ENCODE results near the gene GIMAP6.
"Not testable (repeated sequence)": the region's sequence is repeated elsewhere in the genome, so short reads cannot be mapped to it uniquely, and the experiment has no call there.

The GIMAP6 gene

DNA sequence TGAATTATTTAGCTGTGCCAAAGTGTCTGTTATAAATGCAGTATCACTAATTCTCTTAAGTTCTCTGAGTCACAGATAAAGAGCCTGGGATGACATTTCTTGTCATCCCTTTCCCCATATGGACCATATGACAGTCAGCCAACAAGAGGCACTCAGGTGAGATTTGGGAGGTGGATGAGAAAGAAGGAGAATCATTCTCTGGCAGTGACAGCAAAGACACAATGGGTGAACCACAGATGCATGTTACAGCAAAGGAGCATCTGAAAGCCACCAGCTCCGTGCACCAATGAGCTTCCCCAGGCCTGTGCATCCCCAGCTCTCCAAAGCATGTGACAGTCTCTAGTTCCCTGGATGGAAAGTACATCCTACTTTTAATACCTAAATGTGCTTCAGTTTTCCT is 10.8 kb downstream of the GIMAP6 start:
- Mint-ChIP-seq H3K9me3 (peaks cover 17% of the 10 kb centered on the region), H3K27ac (peak overlapping the region; percentile 93), H3K4me1 (ENCODE audit: low read depth) (peaks cover 62% of the 10 kb centered on the region), H3K4me3 (peak overlapping the region; percentile 59), H3K36me3 (ENCODE audit: low read depth) (peaks cover 47% of the 10 kb centered on the region), H3K27me3 (ENCODE audit: low read depth) (no peaks in the 10 kb centered on the region)

DNA sequence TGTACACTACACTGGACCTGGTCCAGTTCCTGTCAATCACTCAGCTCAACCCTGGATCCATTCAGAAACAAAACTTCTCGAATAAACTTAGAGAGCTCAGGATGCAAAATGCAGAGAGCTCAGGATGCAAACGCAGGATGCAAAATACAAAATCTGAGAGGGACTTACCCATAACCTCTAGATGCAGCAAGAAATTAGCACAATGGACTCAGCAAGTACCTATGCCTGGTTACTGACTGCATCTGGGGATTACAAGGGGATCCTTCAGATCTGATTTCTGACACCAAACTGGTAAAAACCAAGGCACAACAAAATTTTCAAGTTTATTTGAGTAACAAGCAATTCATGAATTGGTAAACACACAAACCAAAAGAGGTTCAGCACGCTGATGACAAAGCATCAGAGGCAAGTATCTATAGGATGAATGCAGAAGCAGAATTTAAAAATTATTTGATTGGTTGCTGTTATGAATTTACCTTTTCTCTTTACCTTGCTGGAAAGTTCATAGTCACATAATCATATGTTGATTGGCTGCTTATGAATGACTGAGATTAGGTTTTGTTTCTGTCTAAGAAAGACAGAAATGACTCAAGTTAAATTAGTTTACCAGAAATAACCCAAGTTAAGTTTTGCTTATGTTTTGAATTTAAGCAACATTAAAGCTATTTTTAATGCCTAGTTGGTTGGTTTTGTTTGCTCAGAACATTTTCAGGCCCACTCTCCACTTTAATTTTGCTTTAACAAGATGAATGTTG is 11.4 kb downstream of the GIMAP6 start:
- Mint-ChIP-seq H3K27me3 (ENCODE audit: low read depth) (no peaks in the 10 kb centered on the region), H3K9me3 (peaks cover 17% of the 10 kb centered on the region), H3K27ac (peak overlapping the region; percentile 93), H3K36me3 (ENCODE audit: low read depth) (peaks cover 41% of the 10 kb centered on the region), H3K4me3 (peak overlapping the region; percentile 59), H3K4me1 (ENCODE audit: low read depth) (peaks cover 56% of the 10 kb centered on the region)

DNA sequence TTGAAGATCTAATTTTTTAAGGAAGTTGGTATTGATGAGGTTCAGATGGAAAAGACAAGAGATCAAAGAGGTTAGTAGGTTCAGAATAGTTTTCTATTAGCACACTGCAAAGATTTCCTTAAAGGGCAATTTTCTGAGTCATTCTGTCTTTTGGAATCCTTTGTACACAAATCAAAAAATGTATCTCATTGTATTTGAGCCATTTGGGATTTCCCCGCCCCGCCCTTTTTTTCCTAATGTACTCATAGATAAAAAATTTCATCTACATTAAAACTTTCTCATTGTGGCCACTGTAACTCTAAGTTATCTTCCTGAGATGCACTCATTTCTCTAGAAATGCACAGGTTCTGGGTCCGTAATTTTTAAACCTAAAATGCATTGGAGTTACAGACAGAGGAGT is 12.1 kb downstream of the GIMAP6 start:
- H3K27ac Mint-ChIP-seq: peak overlapping the region; percentile 93
- H3K9me3 Mint-ChIP-seq: peaks cover 17% of the 10 kb centered on the region
- peak overlapping the region; percentile 52 for H3K4me3 Mint-ChIP-seq
- peaks cover 34% of the 10 kb centered on the region for H3K36me3 Mint-ChIP-seq (ENCODE audit: low read depth)
- H3K27me3 Mint-ChIP-seq (ENCODE audit: low read depth): no peaks in the 10 kb centered on the region
- H3K4me1 Mint-ChIP-seq (ENCODE audit: low read depth): peaks cover 50% of the 10 kb centered on the region

DNA sequence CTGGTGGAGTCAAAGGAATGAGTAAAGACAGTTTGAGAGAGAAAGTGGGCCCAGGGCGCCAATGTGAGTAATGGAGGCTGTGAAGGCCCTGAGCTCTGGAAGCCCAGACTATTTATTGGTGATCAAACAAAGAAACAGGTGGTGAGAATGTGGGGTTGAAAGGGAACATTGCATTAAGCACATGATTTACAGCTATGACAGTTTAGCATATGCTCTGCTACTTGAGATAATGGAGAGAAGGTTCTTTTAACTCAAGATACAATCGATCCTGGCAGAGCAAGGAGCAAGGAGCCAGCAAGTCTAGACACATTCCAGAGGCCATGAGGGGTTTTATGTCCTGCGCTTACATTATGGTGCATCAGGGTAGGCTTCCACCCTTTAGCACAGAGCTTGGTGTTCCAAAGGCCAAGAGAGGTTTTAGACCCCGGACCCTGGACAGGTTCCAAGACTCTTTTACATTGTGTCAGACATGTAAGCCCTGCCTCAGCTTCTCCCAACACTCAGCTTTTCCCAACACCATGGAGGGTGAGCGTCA is 16.9 kb downstream of the GIMAP6 start:
- Mint-ChIP-seq H3K27ac (peak overlapping the region; percentile 67), H3K4me1 (ENCODE audit: low read depth) (peaks cover 49% of the 10 kb centered on the region), H3K4me3 (peak overlapping the region; percentile 47), H3K9me3 (peaks cover 35% of the 10 kb centered on the region), H3K36me3 (ENCODE audit: low read depth) (peaks cover 34% of the 10 kb centered on the region)
- not testable (repeated sequence) for H3K27me3 Mint-ChIP-seq (ENCODE audit: low read depth)

DNA sequence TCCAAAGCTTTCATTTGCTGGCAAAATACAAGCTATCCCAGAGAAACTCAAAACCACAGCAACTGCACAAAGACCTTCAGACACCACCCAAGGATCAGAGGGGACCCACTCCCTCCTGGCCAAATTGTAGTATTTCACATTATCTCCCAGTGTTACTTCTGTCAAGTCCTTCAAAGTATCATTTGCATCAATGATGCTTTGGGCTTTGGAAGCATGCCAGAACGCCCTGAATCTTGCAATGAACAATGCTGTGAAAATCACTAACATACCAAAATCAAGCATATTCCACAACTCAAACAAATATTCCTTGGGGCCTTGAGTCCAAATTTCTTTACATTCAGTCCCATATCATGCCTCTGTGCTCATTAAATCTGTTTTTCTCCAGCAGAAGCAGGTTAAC is 17.8 kb downstream of the GIMAP6 start:
- H3K9me3 Mint-ChIP-seq: peaks cover 35% of the 10 kb centered on the region
- H3K27ac Mint-ChIP-seq: peak overlapping the region; percentile 67
- H3K4me3 Mint-ChIP-seq: peak overlapping the region; percentile 47
- H3K36me3 Mint-ChIP-seq (ENCODE audit: low read depth): peaks cover 36% of the 10 kb centered on the region
- not testable (repeated sequence) for H3K27me3 Mint-ChIP-seq (ENCODE audit: low read depth)
- H3K4me1 Mint-ChIP-seq (ENCODE audit: low read depth): peaks cover 49% of the 10 kb centered on the region

DNA sequence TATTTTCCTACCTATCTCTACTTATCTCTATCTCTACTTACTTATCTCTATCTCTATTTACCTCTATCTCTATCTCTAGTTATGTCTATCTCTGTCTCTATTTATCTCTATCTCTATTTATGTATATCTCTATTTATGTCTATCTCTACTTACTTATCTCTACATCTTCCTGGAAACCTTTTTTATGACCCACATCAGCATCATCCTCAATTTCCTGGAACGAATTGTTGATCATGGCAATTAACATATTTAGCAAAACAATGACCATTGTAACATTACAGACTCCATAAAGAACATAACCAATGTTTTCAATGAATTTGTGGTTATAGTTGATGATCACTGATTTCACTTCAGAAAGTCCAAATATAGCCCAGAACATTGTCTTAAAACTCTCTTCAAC is 18.3 kb downstream of the GIMAP6 start:
- Mint-ChIP-seq H3K9me3 (peaks cover 35% of the 10 kb centered on the region), H3K4me3 (peak overlapping the region; percentile 27), H3K27me3 (ENCODE audit: low read depth) (no peaks in the 10 kb centered on the region), H3K36me3 (ENCODE audit: low read depth) (peaks cover 36% of the 10 kb centered on the region), H3K4me1 (ENCODE audit: low read depth) (peaks cover 49% of the 10 kb centered on the region), H3K27ac (peak overlapping the region; percentile 67)

DNA sequence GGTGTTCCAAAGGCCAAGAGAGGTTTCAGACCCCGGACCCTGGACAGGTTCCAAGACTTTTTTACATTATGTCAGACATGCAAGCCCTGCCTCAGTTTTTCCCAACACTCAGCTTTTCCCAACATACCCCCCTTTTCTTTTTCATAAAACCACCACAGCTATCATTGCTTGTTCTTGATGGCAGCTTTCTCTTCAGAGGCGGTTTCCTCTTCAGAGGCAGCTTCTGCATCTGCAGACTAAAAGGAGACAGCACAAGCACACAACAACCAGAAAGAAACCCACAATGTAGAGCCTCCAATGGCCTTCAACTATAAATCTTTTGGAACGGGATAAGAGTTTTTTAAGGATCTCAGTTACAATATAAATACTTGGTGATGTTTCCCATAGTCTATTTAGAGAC is 19.3 kb downstream of the GIMAP6 start:
- peak overlapping the region; percentile 67 for H3K27ac Mint-ChIP-seq
- H3K36me3 Mint-ChIP-seq (ENCODE audit: low read depth): peaks cover 37% of the 10 kb centered on the region
- peaks cover 53% of the 10 kb centered on the region for H3K4me1 Mint-ChIP-seq (ENCODE audit: low read depth)
- H3K4me3 Mint-ChIP-seq: peak overlapping the region; percentile 1
- peaks cover 34% of the 10 kb centered on the region for H3K9me3 Mint-ChIP-seq
- no peaks in the 10 kb centered on the region for H3K27me3 Mint-ChIP-seq (ENCODE audit: low read depth)

DNA sequence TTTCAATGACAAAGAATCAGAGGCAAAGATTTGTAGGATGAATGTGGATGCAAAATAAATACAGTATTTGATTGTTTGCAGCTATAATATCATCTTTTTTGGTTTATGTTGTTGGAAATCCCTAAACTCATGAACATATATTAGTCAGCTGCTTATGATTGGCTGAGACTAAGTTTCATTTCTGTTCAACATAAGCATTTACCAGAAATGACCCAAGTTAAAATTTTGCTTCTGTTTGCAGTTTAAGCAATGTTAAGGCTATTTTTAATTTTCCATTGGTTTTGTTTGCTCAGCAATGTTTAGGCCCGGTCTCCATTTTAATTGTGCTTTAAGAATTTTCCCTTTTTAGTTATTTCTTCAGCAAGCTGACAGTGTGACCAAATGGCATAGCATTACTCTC is 22.0 kb downstream of the GIMAP6 start:
- Mint-ChIP-seq H3K4me1 (ENCODE audit: low read depth) (peaks cover 53% of the 10 kb centered on the region), H3K27ac (peak overlapping the region; percentile 86), H3K27me3 (ENCODE audit: low read depth) (no peaks in the 10 kb centered on the region), H3K9me3 (peaks cover 23% of the 10 kb centered on the region), H3K36me3 (ENCODE audit: low read depth) (peaks cover 29% of the 10 kb centered on the region), H3K4me3 (no peak overlapping the region)

DNA sequence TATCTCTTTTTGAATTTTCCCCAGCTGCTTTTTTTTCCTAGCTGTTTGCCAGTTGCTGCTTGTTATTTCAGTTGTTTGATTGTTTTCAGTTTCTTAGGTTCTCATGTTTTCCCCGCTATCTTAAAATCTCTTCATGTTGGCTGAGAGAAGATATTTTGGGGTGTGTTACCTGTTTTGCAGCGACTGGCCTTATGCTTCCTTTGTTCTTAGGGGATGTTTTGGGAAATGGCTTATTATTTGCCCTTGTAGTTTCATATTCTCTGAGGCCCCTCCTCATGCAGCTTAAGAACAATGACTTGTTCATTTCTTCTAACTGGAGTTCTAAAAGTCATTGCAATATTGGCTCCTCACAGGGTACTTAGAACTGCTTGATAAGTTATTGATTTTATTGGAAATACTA is 28.6 kb downstream of the GIMAP6 start:
- H3K27me3 Mint-ChIP-seq (ENCODE audit: low read depth): not testable (repeated sequence)
- Mint-ChIP-seq H3K36me3 (ENCODE audit: low read depth) (peaks cover 35% of the 10 kb centered on the region), H3K4me3 (peak overlapping the region; percentile 48), H3K4me1 (ENCODE audit: low read depth) (peaks cover 30% of the 10 kb centered on the region), H3K27ac (peak overlapping the region; percentile 86), H3K9me3 (peaks cover 35% of the 10 kb centered on the region)

DNA sequence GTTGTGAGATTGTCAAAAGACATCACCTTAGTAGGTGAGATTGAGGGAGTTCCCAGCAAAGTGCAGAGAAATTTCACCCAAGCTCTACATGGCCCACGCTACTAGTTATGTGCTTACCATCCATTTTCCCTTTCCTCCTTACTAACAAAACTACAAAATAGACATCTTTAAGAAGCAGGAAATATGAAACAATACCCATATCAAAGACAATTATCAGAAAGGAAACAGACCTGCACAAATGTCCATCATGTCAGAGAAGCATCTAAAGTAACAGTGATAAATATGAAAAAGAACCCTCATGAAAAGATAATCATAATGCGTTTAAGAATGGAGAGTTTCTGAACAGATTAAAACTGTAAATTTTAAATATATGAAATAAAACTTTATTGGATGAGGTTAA is 36.8 kb downstream of the GIMAP6 start:
- Mint-ChIP-seq H3K27me3 (ENCODE audit: low read depth) (no peaks in the 10 kb centered on the region), H3K4me1 (ENCODE audit: low read depth) (peaks cover 24% of the 10 kb centered on the region), H3K4me3 (no peak overlapping the region), H3K27ac (no peak overlapping the region), H3K36me3 (ENCODE audit: low read depth) (peaks cover 72% of the 10 kb centered on the region), H3K9me3 (peaks cover 81% of the 10 kb centered on the region)

DNA sequence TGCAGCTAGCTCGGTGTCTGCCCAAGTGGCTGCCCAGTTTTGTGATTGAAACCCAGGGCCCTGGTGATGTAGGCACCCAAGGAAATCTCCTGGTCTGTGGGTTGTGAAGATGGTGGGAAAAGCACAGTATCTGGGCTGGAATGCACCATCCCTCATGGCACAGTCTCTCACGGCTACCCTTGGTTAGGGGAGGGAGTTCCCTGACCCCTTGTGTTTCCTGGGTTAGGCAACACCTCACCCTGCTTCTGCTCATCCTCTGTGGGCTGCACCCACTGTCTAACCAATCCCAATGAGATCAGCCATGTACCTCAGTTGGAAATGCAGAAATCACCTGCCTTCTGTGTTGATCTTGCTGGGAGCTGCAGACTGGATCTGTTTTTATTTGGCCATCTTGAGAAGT is 37.4 kb downstream of the GIMAP6 start:
- no peaks in the 10 kb centered on the region for H3K27me3 Mint-ChIP-seq (ENCODE audit: low read depth)
- H3K36me3 Mint-ChIP-seq (ENCODE audit: low read depth): peaks cover 70% of the 10 kb centered on the region
- no peak overlapping the region for H3K4me3 Mint-ChIP-seq
- H3K9me3 Mint-ChIP-seq: peaks cover 76% of the 10 kb centered on the region
- peaks cover 21% of the 10 kb centered on the region for H3K4me1 Mint-ChIP-seq (ENCODE audit: low read depth)
- peak overlapping the region; percentile 11 for H3K27ac Mint-ChIP-seq

DNA sequence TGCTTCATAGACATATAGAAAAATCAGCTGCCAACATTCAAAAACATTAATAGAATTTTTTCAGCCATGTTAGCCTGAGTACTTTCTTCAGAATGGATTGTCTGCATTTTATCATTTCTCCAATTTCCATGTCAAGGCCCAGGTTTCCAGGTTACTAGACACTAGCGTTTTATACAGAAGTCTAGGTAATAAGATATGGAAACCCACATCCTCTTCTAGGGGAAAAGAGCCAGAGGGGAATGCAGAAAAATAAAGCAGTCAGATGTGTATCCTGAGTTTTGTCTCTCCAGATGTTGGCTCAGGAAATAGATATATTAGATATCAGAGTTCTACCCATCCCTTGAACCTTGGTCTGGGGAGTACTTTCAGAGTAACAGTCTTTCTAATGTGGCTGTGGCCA is 44.6 kb downstream of the GIMAP6 start:
- H3K4me1 Mint-ChIP-seq (ENCODE audit: low read depth): peaks cover 33% of the 10 kb centered on the region
- H3K27me3 Mint-ChIP-seq (ENCODE audit: low read depth): no peaks in the 10 kb centered on the region
- H3K27ac Mint-ChIP-seq: no peak overlapping the region
- peaks cover 33% of the 10 kb centered on the region for H3K9me3 Mint-ChIP-seq
- H3K36me3 Mint-ChIP-seq (ENCODE audit: low read depth): peaks cover 46% of the 10 kb centered on the region
- H3K4me3 Mint-ChIP-seq: no peak overlapping the region

DNA sequence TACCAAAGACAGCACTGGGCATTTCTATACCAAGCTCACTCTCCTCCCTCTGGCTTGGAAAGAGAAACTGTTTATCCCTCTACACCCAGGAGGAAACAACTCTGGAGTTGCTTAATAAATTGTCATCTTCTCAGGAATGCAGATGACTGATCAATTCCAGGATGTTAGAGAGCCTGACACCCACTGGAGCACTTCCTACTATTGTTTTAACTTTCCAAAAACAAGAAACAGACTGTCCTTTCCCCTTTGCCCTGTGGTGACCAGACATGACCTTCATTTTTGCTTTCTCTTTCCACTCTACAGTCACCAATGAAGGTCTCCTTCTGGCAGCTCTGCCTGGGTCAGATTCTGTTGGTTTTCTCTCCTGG is 45.4 kb downstream of the GIMAP6 start:
- peak overlapping the region; percentile 64 for H3K4me3 Mint-ChIP-seq
- H3K36me3 Mint-ChIP-seq (ENCODE audit: low read depth): peaks cover 44% of the 10 kb centered on the region
- no peaks in the 10 kb centered on the region for H3K27me3 Mint-ChIP-seq (ENCODE audit: low read depth)
- peak overlapping the region; percentile 70 for H3K27ac Mint-ChIP-seq
- peaks cover 28% of the 10 kb centered on the region for H3K9me3 Mint-ChIP-seq
- peaks cover 34% of the 10 kb centered on the region for H3K4me1 Mint-ChIP-seq (ENCODE audit: low read depth)

DNA sequence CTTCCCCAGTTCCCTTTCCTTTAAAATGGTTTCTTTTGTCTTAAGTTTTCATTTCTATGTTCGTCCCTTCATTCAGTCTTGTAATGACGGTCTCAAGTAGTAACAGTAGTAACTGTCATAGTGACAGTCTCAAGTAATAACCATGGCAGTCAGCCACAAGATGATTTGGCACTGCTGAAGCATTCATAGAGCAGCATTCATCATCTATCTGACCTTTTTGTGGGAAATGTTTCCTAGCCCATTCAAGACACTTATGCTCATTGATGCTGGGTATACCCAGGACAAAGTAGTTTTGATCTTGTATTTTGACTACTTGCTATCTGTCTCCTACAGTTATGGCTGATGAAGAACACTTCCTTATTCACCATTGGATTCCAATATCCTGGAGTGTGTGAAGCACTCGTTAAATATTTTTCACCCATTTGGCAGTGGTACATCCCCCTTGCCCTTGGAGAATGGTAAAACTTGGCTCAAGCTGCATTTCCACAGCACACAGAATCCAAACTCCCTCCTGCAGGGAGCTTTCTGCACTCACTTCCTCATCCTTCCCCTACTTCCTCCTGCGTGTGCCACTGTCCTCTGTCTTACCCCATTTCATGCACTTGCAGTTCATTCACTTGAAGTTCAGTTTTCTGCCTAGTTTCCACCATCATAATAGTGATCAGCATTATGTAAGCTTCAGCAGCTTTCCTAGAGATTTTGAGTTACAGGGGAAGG is 46.0 kb downstream of the GIMAP6 start:
- no peaks in the 10 kb centered on the region for H3K27me3 Mint-ChIP-seq (ENCODE audit: low read depth)
- H3K9me3 Mint-ChIP-seq: peaks cover 28% of the 10 kb centered on the region
- peak overlapping the region; percentile 70 for H3K27ac Mint-ChIP-seq
- peaks cover 44% of the 10 kb centered on the region for H3K36me3 Mint-ChIP-seq (ENCODE audit: low read depth)
- peaks cover 38% of the 10 kb centered on the region for H3K4me1 Mint-ChIP-seq (ENCODE audit: low read depth)
- peak overlapping the region; percentile 64 for H3K4me3 Mint-ChIP-seq

DNA sequence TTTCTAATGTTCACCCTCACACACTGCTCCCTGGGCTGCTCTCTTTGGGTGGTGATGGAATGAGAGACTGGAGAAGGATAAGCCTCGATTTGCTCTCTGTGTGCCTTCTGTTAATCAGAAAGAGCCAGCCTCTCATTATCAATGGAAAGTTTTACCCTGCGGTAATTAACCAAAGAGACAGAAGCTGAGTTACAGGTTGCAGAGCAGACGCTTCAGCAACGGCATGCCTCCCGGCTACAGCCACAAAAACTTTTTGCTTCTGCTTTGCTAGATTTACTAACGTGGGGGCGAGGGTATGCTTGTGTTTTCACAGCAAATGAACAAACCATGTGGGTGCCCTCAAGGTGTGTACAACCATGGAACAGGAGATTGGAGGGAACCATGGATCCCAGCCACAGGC is 47.0 kb downstream of the GIMAP6 start:
- Mint-ChIP-seq H3K27ac (peak overlapping the region; percentile 82), H3K4me1 (ENCODE audit: low read depth) (peaks cover 42% of the 10 kb centered on the region), H3K27me3 (ENCODE audit: low read depth) (no peaks in the 10 kb centered on the region), H3K4me3 (peak overlapping the region; percentile 11), H3K9me3 (peaks cover 36% of the 10 kb centered on the region), H3K36me3 (ENCODE audit: low read depth) (peaks cover 44% of the 10 kb centered on the region)
